Measurements from ENCODE around the gene ISY1.
"Not testable (repeated sequence)": the region's sequence is repeated elsewhere in the genome, so short reads cannot be mapped to it uniquely, and the experiment has no call there.

Gene ISY1

DNA sequence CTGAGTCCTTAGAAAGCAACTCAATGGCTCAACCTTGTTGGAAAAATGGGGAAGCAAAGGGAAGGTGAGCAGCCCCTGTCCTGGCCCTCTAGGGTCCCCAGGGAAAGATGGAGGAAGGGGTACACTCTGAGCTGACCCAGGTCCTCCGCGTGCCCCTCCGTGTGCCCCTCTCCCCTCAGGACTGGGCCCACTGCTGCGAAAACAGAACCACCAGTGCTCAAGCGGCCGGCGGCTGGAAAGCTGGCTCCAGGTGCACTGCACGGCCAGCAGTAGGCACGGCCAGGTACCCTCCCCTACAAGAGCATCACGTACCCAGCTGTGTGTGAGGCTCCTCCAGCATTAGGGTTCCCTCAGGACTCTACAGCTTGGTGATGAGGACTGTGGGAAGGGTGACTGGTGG is 65.6 kb downstream of the ISY1 start:
- H3K4me1 Mint-ChIP-seq (ENCODE audit: low read depth): peaks cover 32% of the 10 kb centered on the region
- no peaks in the 10 kb centered on the region for H3K27me3 Mint-ChIP-seq
- H3K9me3 Mint-ChIP-seq: no peaks in the 10 kb centered on the region
- peaks cover 36% of the 10 kb centered on the region for H3K36me3 Mint-ChIP-seq (ENCODE audit: low read depth)
- no peak overlapping the region for H3K27ac Mint-ChIP-seq
- H3K4me3 Mint-ChIP-seq: no peak overlapping the region

GRCh38 chr3:129088312-129088711 is 72.6 kb downstream of the ISY1 start:
- not testable (repeated sequence) for H3K4me1 Mint-ChIP-seq (ENCODE audit: low read depth); H3K9me3 Mint-ChIP-seq; H3K4me3 Mint-ChIP-seq; H3K36me3 Mint-ChIP-seq (ENCODE audit: low read depth); H3K27me3 Mint-ChIP-seq; H3K27ac Mint-ChIP-seq

GRCh38 chr3:129087904-129088303 is 73.0 kb downstream of the ISY1 start:
- H3K27me3 Mint-ChIP-seq; H3K4me3 Mint-ChIP-seq; H3K36me3 Mint-ChIP-seq (ENCODE audit: low read depth); H3K9me3 Mint-ChIP-seq; H3K27ac Mint-ChIP-seq; H3K4me1 Mint-ChIP-seq (ENCODE audit: low read depth): not testable (repeated sequence)

GRCh38 chr3:129087138-129087702 is 73.6 kb downstream of the ISY1 start:
- H3K4me3 Mint-ChIP-seq: no peak overlapping the region
- no peak overlapping the region for H3K27ac Mint-ChIP-seq
- no peaks in the 10 kb centered on the region for H3K9me3 Mint-ChIP-seq
- H3K4me1 Mint-ChIP-seq (ENCODE audit: low read depth): no peaks in the 10 kb centered on the region
- no peaks in the 10 kb centered on the region for H3K27me3 Mint-ChIP-seq
- H3K36me3 Mint-ChIP-seq (ENCODE audit: low read depth): peaks cover 3% of the 10 kb centered on the region

- Mint-ChIP-seq H3K27me3 (no peaks in the 10 kb centered on the region), H3K9me3 (no peaks in the 10 kb centered on the region), H3K36me3 (ENCODE audit: low read depth) (no peaks in the 10 kb centered on the region), H3K4me3 (no peak overlapping the region), H3K4me1 (ENCODE audit: low read depth) (peaks cover 6% of the 10 kb centered on the region), H3K27ac (no peak overlapping the region)
Observed at GRCh38 chr3:129085818-129086217, 75.0 kb downstream of the ISY1 start.

GRCh38 chr3:129085165-129085715 is 75.6 kb downstream of the ISY1 start:
- H3K9me3 Mint-ChIP-seq: no peaks in the 10 kb centered on the region
- no peaks in the 10 kb centered on the region for H3K27me3 Mint-ChIP-seq
- H3K36me3 Mint-ChIP-seq (ENCODE audit: low read depth): no peaks in the 10 kb centered on the region
- peaks cover 6% of the 10 kb centered on the region for H3K4me1 Mint-ChIP-seq (ENCODE audit: low read depth)
- H3K4me3 Mint-ChIP-seq: no peak overlapping the region
- H3K27ac Mint-ChIP-seq: no peak overlapping the region

DNA sequence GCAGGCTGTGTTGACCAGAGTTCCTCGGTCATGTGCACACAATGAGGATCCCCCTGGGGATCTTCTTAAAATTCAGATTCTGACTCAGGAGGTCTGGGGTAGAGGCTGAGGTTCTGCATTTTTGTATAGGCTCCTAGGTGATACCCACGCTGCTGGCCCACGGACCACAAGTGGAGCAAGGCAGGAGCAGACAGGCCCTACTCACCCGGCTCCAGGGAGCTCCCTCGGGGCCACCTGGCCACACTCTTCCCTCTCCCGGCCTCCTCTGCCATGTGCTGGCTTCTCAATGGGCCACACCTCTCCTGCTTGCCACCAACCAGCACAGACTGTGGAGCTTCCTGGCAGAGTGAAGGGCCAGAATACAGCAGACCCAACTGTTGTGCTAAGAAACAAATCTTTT is 76.4 kb downstream of the ISY1 start:
- H3K9me3 Mint-ChIP-seq: no peaks in the 10 kb centered on the region
- H3K36me3 Mint-ChIP-seq (ENCODE audit: low read depth): no peaks in the 10 kb centered on the region
- no peak overlapping the region for H3K4me3 Mint-ChIP-seq
- no peaks in the 10 kb centered on the region for H3K27me3 Mint-ChIP-seq
- no peak overlapping the region for H3K27ac Mint-ChIP-seq
- H3K4me1 Mint-ChIP-seq (ENCODE audit: low read depth): peaks cover 6% of the 10 kb centered on the region

- Mint-ChIP-seq H3K9me3 (no peaks in the 10 kb centered on the region), H3K27ac (no peak overlapping the region)
Observed at GRCh38 chr3:129082026-129082425, 78.8 kb downstream of the ISY1 start.

GRCh38 chr3:129081503-129081902 is 79.4 kb downstream of the ISY1 start:
- no peaks in the 10 kb centered on the region for H3K36me3 Mint-ChIP-seq (ENCODE audit: low read depth)
- no peak overlapping the region for H3K27ac Mint-ChIP-seq

More at GRCh38 chr3:129082026-129082425, 78.8 kb downstream of the ISY1 start:
- H3K4me1 Mint-ChIP-seq (ENCODE audit: low read depth): peaks cover 6% of the 10 kb centered on the region
- H3K4me3 Mint-ChIP-seq: no peak overlapping the region
- no peaks in the 10 kb centered on the region for H3K27me3 Mint-ChIP-seq
- H3K36me3 Mint-ChIP-seq (ENCODE audit: low read depth): no peaks in the 10 kb centered on the region

GRCh38 chr3:129078510-129078909 is 82.4 kb downstream of the ISY1 start:
- Mint-ChIP-seq H3K27ac (no peak overlapping the region), H3K9me3 (no peaks in the 10 kb centered on the region), H3K4me3 (no peak overlapping the region), H3K36me3 (ENCODE audit: low read depth) (no peaks in the 10 kb centered on the region), H3K4me1 (ENCODE audit: low read depth) (peaks cover 6% of the 10 kb centered on the region), H3K27me3 (no peaks in the 10 kb centered on the region)

More at GRCh38 chr3:129081503-129081902, 79.4 kb downstream of the ISY1 start:
- Mint-ChIP-seq H3K4me3 (no peak overlapping the region), H3K9me3 (no peaks in the 10 kb centered on the region), H3K4me1 (ENCODE audit: low read depth) (peaks cover 6% of the 10 kb centered on the region), H3K27me3 (no peaks in the 10 kb centered on the region)

All from stimulated activated naive CD8-positive, alpha-beta T cell treated with anti-CD3 and anti-CD28 coated beads, Interleukin-15, Interleukin-2, amounts not matched to agents 100 ng/mL and 50 ng/mL, for 24 hours (primary cell).